GM23338 (cell line): Measurements from ENCODE around the gene KLHL6. TPM values are rescaled to one million over a fixed set of nuclear protein-coding genes. Genes with fewer than 3 reads are reported as not detected.

Experiments used
- ATAC-seq: fragments of 200-7000 bp; cut with Tn5 transposase; 3 replicates; pipeline ENCODE4 v1.9.1; 2020
- DNase-seq: peaks from one replicate; pipeline ENCODE4 v3.0.0-alpha.2; 2015; ENCODE audit warnings: low spot score
- H2AFZ ChIP-seq: fragments of 200-600 bp; sonication (generic); 2 replicates; pipeline ENCODE4 v1.8.0; 2016; ENCODE audit warnings: antibody characterized with exemption, mild to moderate bottlenecking, moderate library complexity
- H3F3A ChIP-seq: fragments of 200-600 bp; sonication (generic); replicated peaks from 2 replicates; pipeline ENCODE4 v1.8.0; 2017; ENCODE audit warnings: antibody characterized with exemption, mixed run types, low read depth
- H3K27ac ChIP-seq: fragments of 200-600 bp; sonication (generic); 2 replicates; pipeline ENCODE4 v1.6.1; 2016; ENCODE audit warnings: low read depth
- H3K27me3 ChIP-seq: fragments of 200-600 bp; sonication (generic); 2 replicates; pipeline ENCODE4 v1.8.0; 2016; ENCODE audit warnings: mild to moderate bottlenecking, mixed run types, moderate library complexity; ENCODE audit not compliant: insufficient read depth
- H3K36me3 ChIP-seq: fragments of 200-600 bp; sonication (generic); 2 replicates; pipeline ENCODE4 v1.8.0; 2016; ENCODE audit warnings: mild to moderate bottlenecking; ENCODE audit not compliant: insufficient read depth
- H3K4me1 ChIP-seq: fragments of 200-600 bp; sonication (generic); 2 replicates; pipeline ENCODE4 v1.8.0; 2016; ENCODE audit warnings: mild to moderate bottlenecking, moderate library complexity; ENCODE audit not compliant: insufficient read depth
- H3K4me2 ChIP-seq: fragments of 200-600 bp; sonication (generic); 2 replicates; pipeline ENCODE4 v1.7.1; 2017; ENCODE audit warnings: mixed run types
- H3K4me3 ChIP-seq: fragments of 200-600 bp; sonication (generic); 2 replicates; pipeline ENCODE4 v1.6.1; 2016; ENCODE audit warnings: mixed run types
- H3K79me2 ChIP-seq: fragments of 200-600 bp; sonication (generic); replicated peaks from 2 replicates; pipeline ENCODE4 v1.8.0; 2017; ENCODE audit warnings: mild to moderate bottlenecking; ENCODE audit not compliant: insufficient read depth
- H3K9me2 ChIP-seq: fragments of 200-600 bp; sonication (generic); 2 replicates; pipeline ENCODE4 v1.8.0; 2017; ENCODE audit not compliant: insufficient read depth
- H4K20me1 ChIP-seq: fragments of 200-600 bp; sonication (generic); replicated peaks from 2 replicates; pipeline ENCODE4 v1.8.0; 2017; ENCODE audit warnings: mild to moderate bottlenecking; ENCODE audit not compliant: insufficient read depth
- H3K27ac Mint-ChIP-seq: 2 replicates; pipeline ENCODE4 v1.8.0; 2020; ENCODE audit warnings: inconsistent platforms, mild to moderate bottlenecking, moderate library complexity, mixed read lengths
- H3K27me3 Mint-ChIP-seq: 3 replicates; pipeline ENCODE4 v1.8.0; 2022; ENCODE audit warnings: low read depth, mild to moderate bottlenecking, moderate library complexity, mixed read lengths, inconsistent platforms; ENCODE audit not compliant: insufficient read depth, poor library complexity
- H3K36me3 Mint-ChIP-seq: 3 replicates; pipeline ENCODE4 v1.8.0; 2021; ENCODE audit warnings: low read depth, mild to moderate bottlenecking, inconsistent platforms, moderate library complexity, mixed read lengths
- H3K4me1 Mint-ChIP-seq: 3 replicates; pipeline ENCODE4 v1.8.0; 2020; ENCODE audit warnings: mild to moderate bottlenecking, inconsistent platforms, mixed read lengths
- H3K4me3 Mint-ChIP-seq: 3 replicates; pipeline ENCODE4 v1.8.0; 2021; ENCODE audit warnings: moderate library complexity, mild to moderate bottlenecking, inconsistent platforms, mixed read lengths
- H3K9me3 Mint-ChIP-seq: 3 replicates; pipeline ENCODE4 v1.8.0; 2020; ENCODE audit warnings: moderate library complexity, mild to moderate bottlenecking, inconsistent platforms, mixed read lengths
- CREB1 ChIP-seq: fragments of 250-450 bp; sonication (Bioruptor Pico); IDR thresholded peaks from 2 replicates; pipeline ENCODE4 v1.5.0; 2020; ENCODE audit warnings: low read depth, mild to moderate bottlenecking, moderate library complexity
- CTCF ChIP-seq, 2 experiments: fragments of 200-600 bp in 1 of 2; sonication (generic) in 1 of 2; conservative IDR thresholded peaks; 2 replicates each; pipeline versions ENCODE4 v1.5.1 to v1.6.1; 2016 to 2017; ENCODE audit warnings: antibody characterized with exemption in 2 of 2, low read depth in 2 of 2, mild to moderate bottlenecking in 2 of 2, moderate library complexity in 1 of 2
- EZH2 ChIP-seq: fragments of 200-600 bp; sonication (generic); IDR thresholded peaks from one replicate; pipeline ENCODE4 v1.8.0; 2017; ENCODE audit warnings: antibody characterized with exemption, mild to moderate bottlenecking, low read depth; ENCODE audit not compliant: unreplicated experiment
- EZH2phosphoT487 ChIP-seq: fragments of 200-600 bp; sonication (generic); IDR thresholded peaks from one replicate; pipeline ENCODE4 v1.8.1; 2018; ENCODE audit warnings: antibody characterized with exemption; ENCODE audit not compliant: unreplicated experiment
- JUNB ChIP-seq: IDR thresholded peaks from one replicate; pipeline ENCODE4 v1.6.1; 2016; ENCODE audit warnings: antibody characterized with exemption; ENCODE audit not compliant: unreplicated experiment
- NANOG ChIP-seq: IDR thresholded peaks from 2 replicates; pipeline ENCODE4 v1.6.1; 2016; ENCODE audit warnings: antibody characterized with exemption, borderline replicate concordance
- POLR2AphosphoS5 ChIP-seq: IDR thresholded peaks from 2 replicates; pipeline ENCODE4 v1.6.1; 2016; ENCODE audit warnings: antibody characterized with exemption, low read depth
- STAT1 ChIP-seq: IDR thresholded peaks from one replicate; pipeline ENCODE4 v1.6.1; 2016; ENCODE audit warnings: antibody characterized with exemption; ENCODE audit not compliant: unreplicated experiment
- ZNF114 ChIP-seq: fragments of 250-450 bp; sonication (Bioruptor Pico); IDR thresholded peaks from 2 replicates; pipeline ENCODE4 v1.5.0; 2020; ENCODE audit warnings: mild to moderate bottlenecking, moderate library complexity
- ZNF331 ChIP-seq: fragments of 250-450 bp; sonication (Bioruptor Pico); IDR thresholded peaks from 2 replicates; pipeline ENCODE4 v1.5.0; 2020; ENCODE audit warnings: low read depth, mild to moderate bottlenecking, moderate library complexity
- polyA plus RNA-seq: library from polyadenylated mRNA; unstranded; fragments of >200 nt; fragmentation: Nextera tagmentation; extraction: Ambion mirVana; gene quantifications from 2 replicates; pipeline ENCODE4 v1.2.1, GENCODE V29; 2016
- total RNA-seq: library from RNA; depleted of rRNA; stranded (reverse); fragments of >200 nt; shearing (Covaris generic); gene quantifications from 2 replicates; pipeline ENCODE4 v1.2.3, GENCODE V29; 2014
- TF ChIP-seq, protein P1 (sequence below): IDR thresholded peaks from one replicate; pipeline ENCODE4 v1.6.1; 2018; ENCODE audit warnings: antibody characterized with exemption; ENCODE audit not compliant: unreplicated experiment
- TF ChIP-seq, protein P2 (sequence below): fragments of 250-450 bp; sonication (Bioruptor Pico); IDR thresholded peaks from 2 replicates; pipeline ENCODE4 v1.5.0; 2020; ENCODE audit warnings: mild to moderate bottlenecking, moderate library complexity

The KLHL6 gene
- total and polyA plus RNA-seq, 2 experiments from 2014 or later: not detected

- H3K9me2 ChIP-seq: no peaks in the 10 kb centered on the region
- H3K9me3 Mint-ChIP-seq: no peaks in the 10 kb centered on the region
- no peak for ATAC-seq
- H3K27ac Mint-ChIP-seq: no peak overlapping the region
- no peaks in the 10 kb centered on the region for H4K20me1 ChIP-seq
- no peak overlapping the region for H3K27ac ChIP-seq
- H3K36me3 ChIP-seq: no peaks in the 10 kb centered on the region
- TF ChIP-seq POLR2AphosphoS5 (no peak), ZNF331 (no peak), CREB1 (CRISPR knock-in tag) (no peak), EZH2 (no peak), ZNF114 (CRISPR knock-in tag) (no peak), JUNB (no peak), STAT1 (no peak), NANOG (no peak), EZH2phosphoT487 (no peak), CTCF (conservative IDR thresholded peaks at IDR 0.05; ENCODE audit: low read depth in 2 of 2) (no peak)
- TF ChIP-seq, protein P1, sequence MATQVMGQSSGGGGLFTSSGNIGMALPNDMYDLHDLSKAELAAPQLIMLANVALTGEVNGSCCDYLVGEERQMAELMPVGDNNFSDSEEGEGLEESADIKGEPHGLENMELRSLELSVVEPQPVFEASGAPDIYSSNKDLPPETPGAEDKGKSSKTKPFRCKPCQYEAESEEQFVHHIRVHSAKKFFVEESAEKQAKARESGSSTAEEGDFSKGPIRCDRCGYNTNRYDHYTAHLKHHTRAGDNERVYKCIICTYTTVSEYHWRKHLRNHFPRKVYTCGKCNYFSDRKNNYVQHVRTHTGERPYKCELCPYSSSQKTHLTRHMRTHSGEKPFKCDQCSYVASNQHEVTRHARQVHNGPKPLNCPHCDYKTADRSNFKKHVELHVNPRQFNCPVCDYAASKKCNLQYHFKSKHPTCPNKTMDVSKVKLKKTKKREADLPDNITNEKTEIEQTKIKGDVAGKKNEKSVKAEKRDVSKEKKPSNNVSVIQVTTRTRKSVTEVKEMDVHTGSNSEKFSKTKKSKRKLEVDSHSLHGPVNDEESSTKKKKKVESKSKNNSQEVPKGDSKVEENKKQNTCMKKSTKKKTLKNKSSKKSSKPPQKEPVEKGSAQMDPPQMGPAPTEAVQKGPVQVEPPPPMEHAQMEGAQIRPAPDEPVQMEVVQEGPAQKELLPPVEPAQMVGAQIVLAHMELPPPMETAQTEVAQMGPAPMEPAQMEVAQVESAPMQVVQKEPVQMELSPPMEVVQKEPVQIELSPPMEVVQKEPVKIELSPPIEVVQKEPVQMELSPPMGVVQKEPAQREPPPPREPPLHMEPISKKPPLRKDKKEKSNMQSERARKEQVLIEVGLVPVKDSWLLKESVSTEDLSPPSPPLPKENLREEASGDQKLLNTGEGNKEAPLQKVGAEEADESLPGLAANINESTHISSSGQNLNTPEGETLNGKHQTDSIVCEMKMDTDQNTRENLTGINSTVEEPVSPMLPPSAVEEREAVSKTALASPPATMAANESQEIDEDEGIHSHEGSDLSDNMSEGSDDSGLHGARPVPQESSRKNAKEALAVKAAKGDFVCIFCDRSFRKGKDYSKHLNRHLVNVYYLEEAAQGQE: no peak
- TF ChIP-seq, protein P2, sequence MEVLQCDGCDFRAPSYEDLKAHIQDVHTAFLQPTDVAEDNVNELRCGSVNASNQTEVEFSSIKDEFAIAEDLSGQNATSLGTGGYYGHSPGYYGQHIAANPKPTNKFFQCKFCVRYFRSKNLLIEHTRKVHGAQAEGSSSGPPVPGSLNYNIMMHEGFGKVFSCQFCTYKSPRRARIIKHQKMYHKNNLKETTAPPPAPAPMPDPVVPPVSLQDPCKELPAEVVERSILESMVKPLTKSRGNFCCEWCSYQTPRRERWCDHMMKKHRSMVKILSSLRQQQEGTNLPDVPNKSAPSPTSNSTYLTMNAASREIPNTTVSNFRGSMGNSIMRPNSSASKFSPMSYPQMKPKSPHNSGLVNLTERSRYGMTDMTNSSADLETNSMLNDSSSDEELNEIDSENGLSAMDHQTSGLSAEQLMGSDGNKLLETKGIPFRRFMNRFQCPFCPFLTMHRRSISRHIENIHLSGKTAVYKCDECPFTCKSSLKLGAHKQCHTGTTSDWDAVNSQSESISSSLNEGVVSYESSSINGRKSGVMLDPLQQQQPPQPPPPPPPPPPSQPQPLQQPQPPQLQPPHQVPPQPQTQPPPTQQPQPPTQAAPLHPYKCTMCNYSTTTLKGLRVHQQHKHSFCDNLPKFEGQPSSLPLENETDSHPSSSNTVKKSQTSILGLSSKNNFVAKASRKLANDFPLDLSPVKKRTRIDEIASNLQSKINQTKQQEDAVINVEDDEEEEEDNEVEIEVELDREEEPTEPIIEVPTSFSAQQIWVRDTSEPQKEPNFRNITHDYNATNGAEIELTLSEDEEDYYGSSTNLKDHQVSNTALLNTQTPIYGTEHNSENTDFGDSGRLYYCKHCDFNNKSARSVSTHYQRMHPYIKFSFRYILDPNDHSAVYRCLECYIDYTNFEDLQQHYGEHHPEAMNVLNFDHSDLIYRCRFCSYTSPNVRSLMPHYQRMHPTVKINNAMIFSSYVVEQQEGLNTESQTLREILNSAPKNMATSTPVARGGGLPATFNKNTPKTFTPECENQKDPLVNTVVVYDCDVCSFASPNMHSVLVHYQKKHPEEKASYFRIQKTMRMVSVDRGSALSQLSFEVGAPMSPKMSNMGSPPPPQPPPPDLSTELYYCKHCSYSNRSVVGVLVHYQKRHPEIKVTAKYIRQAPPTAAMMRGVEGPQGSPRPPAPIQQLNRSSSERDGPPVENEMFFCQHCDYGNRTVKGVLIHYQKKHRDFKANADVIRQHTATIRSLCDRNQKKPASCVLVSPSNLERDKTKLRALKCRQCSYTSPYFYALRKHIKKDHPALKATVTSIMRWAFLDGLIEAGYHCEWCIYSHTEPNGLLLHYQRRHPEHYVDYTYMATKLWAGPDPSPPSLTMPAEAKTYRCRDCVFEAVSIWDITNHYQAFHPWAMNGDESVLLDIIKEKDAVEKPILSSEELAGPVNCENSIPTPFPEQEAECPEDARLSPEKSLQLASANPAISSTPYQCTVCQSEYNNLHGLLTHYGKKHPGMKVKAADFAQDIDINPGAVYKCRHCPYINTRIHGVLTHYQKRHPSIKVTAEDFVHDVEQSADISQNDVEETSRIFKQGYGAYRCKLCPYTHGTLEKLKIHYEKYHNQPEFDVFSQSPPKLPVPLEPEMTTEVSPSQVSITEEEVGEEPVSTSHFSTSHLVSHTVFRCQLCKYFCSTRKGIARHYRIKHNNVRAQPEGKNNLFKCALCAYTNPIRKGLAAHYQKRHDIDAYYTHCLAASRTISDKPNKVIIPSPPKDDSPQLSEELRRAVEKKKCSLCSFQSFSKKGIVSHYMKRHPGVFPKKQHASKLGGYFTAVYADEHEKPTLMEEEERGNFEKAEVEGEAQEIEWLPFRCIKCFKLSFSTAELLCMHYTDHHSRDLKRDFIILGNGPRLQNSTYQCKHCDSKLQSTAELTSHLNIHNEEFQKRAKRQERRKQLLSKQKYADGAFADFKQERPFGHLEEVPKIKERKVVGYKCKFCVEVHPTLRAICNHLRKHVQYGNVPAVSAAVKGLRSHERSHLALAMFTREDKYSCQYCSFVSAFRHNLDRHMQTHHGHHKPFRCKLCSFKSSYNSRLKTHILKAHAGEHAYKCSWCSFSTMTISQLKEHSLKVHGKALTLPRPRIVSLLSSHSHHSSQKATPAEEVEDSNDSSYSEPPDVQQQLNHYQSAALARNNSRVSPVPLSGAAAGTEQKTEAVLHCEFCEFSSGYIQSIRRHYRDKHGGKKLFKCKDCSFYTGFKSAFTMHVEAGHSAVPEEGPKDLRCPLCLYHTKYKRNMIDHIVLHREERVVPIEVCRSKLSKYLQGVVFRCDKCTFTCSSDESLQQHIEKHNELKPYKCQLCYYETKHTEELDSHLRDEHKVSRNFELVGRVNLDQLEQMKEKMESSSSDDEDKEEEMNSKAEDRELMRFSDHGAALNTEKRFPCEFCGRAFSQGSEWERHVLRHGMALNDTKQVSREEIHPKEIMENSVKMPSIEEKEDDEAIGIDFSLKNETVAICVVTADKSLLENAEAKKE (CRISPR knock-in tag): no peak
- H3K4me3 Mint-ChIP-seq: no peak overlapping the region
- DNase-seq: no peak
- H3K4me3 ChIP-seq: no peak overlapping the region
- H3K4me1 Mint-ChIP-seq: peaks cover 29% of the 10 kb centered on the region
- H3K4me2 ChIP-seq: no peak overlapping the region
- no peaks in the 10 kb centered on the region for H3K36me3 Mint-ChIP-seq
- no peaks in the 10 kb centered on the region for H3K27me3 ChIP-seq
- H3F3A ChIP-seq: no peaks in the 10 kb centered on the region
- H3K4me1 ChIP-seq: peaks cover 7% of the 10 kb centered on the region
- no peaks in the 10 kb centered on the region for H3K79me2 ChIP-seq
- peaks cover 4% of the 10 kb centered on the region for H3K27me3 Mint-ChIP-seq
- H2AFZ ChIP-seq: no peak overlapping the region
Observed at GRCh38 chr3:183581496-183582155, 26.1 kb upstream of the KLHL6 start.
